Liver (tissue), 9 donors: ENCODE measurements around the gene TENT5C. TPM values are rescaled to one million over a fixed set of nuclear protein-coding genes. Genes with fewer than 3 reads are reported as not detected.

Experiments used
- DNase-seq: peaks from one replicate; pipeline ENCODE4 v3.0.0-alpha.2; 2017; ENCODE audit warnings: low spot score
- H3K27ac ChIP-seq, 2 donors: one replicate each; pipeline ENCODE4 v1.7.0; 2013; ENCODE audit warnings: inconsistent platforms in 2 of 2, low read length in 2 of 2, control low read depth in 1 of 2, low read depth in 1 of 2, mild to moderate bottlenecking in 1 of 2
- H3K27me3 ChIP-seq, 4 donors: one replicate each; pipeline versions ENCODE4 v1.6.1 to v1.7.0; 2013; ENCODE audit warnings: low read length in 3 of 4, inconsistent platforms in 1 of 4, mild to moderate bottlenecking in 1 of 4, moderate library complexity in 1 of 4; ENCODE audit not compliant: control insufficient read depth in 4 of 4, insufficient read depth in 4 of 4
- H3K36me3 ChIP-seq, 4 donors: one replicate each; pipeline versions ENCODE4 v1.6.1 to v1.7.0; 2013; ENCODE audit warnings: low read length in 3 of 4, mild to moderate bottlenecking in 3 of 4, low read depth in 1 of 4, moderate library complexity in 1 of 4; ENCODE audit not compliant: control insufficient read depth in 4 of 4, insufficient read depth in 3 of 4
- H3K4me1 ChIP-seq, 4 donors: one replicate each; pipeline versions ENCODE4 v1.6.1 to v1.7.0; 2013; ENCODE audit warnings: low read length in 3 of 4, mild to moderate bottlenecking in 3 of 4, moderate library complexity in 1 of 4; ENCODE audit not compliant: control insufficient read depth in 4 of 4, insufficient read depth in 4 of 4
- H3K4me3 ChIP-seq, 3 donors: one replicate each; pipeline versions ENCODE4 v1.6.1 to v1.7.0; 2013; ENCODE audit warnings: low read length in 3 of 3, control low read depth in 1 of 3, low read depth in 1 of 3, mild to moderate bottlenecking in 1 of 3
- H3K9ac ChIP-seq, 2 donors: one replicate each; pipeline ENCODE4 v1.7.0; 2013; ENCODE audit warnings: low read length in 2 of 2, mild to moderate bottlenecking in 2 of 2, moderate library complexity in 2 of 2, control low read depth in 1 of 2, low read depth in 1 of 2
- H3K9me3 ChIP-seq, 4 donors: one replicate each; pipeline versions ENCODE4 v1.6.1 to v1.7.0; 2013; ENCODE audit warnings: low read length in 3 of 4; ENCODE audit not compliant: control insufficient read depth in 4 of 4
- ATF3 ChIP-seq: IDR thresholded peaks from 2 replicates; pipeline ENCODE4 v1.6.1; 2016; ENCODE audit warnings: antibody characterized with exemption
- EGR1 ChIP-seq, 2 donors: IDR thresholded peaks; 2 replicates each; pipeline ENCODE4 v1.6.1; 2016 to 2018; ENCODE audit warnings: antibody characterized with exemption in 2 of 2, low read depth in 2 of 2
- FOXA1 ChIP-seq: IDR thresholded peaks from 2 replicates; pipeline ENCODE4 v1.6.1; 2016; ENCODE audit warnings: antibody characterized with exemption
- FOXA2 ChIP-seq: IDR thresholded peaks from 2 replicates; pipeline ENCODE4 v1.6.1; 2016; ENCODE audit warnings: antibody characterized with exemption
- GABPA ChIP-seq, 2 donors: IDR thresholded peaks in 1 of 2; conservative IDR thresholded peaks in 1 of 2; 2 replicates each; pipeline ENCODE4 v1.6.1; 2016; ENCODE audit warnings: antibody characterized with exemption in 2 of 2, mild to moderate bottlenecking in 1 of 2, moderate library complexity in 1 of 2
- HNF4A ChIP-seq, 2 donors: conservative IDR thresholded peaks; 2 replicates each; pipeline ENCODE4 v1.6.1; 2016; ENCODE audit warnings: antibody characterized with exemption in 2 of 2, mild to moderate bottlenecking in 2 of 2
- HNF4G ChIP-seq: IDR thresholded peaks from 2 replicates; pipeline ENCODE4 v1.6.1; 2016; ENCODE audit warnings: antibody characterized with exemption
- JUND ChIP-seq, 2 donors: IDR thresholded peaks; 2 replicates each; pipeline ENCODE4 v1.6.1; 2016; ENCODE audit warnings: antibody characterized with exemption in 2 of 2
- MAX ChIP-seq: IDR thresholded peaks from 2 replicates; pipeline ENCODE4 v1.6.1; 2016; ENCODE audit warnings: antibody characterized with exemption
- NR2F2 ChIP-seq: IDR thresholded peaks from 2 replicates; pipeline ENCODE4 v1.6.1; 2016; ENCODE audit warnings: antibody characterized with exemption
- RAD21 ChIP-seq, 2 donors: IDR thresholded peaks; 2 replicates each; pipeline ENCODE4 v1.6.1; 2016; ENCODE audit warnings: antibody characterized with exemption in 2 of 2, mild to moderate bottlenecking in 2 of 2
- REST ChIP-seq: IDR thresholded peaks from 2 replicates; pipeline ENCODE4 v1.6.1; 2016; ENCODE audit warnings: antibody characterized with exemption, mild to moderate bottlenecking
- RXRA ChIP-seq, 2 donors: IDR thresholded peaks; 2 replicates each; pipeline ENCODE4 v1.6.1; 2017 to 2018; ENCODE audit warnings: antibody characterized with exemption in 2 of 2, mild to moderate bottlenecking in 1 of 2
- SP1 ChIP-seq: IDR thresholded peaks from 2 replicates; pipeline ENCODE4 v1.6.1; 2018; ENCODE audit warnings: antibody characterized with exemption, mild to moderate bottlenecking
- TAF1 ChIP-seq: conservative IDR thresholded peaks from 2 replicates; pipeline ENCODE4 v1.6.1; 2016; ENCODE audit warnings: antibody characterized with exemption, mild to moderate bottlenecking
- YY1 ChIP-seq: IDR thresholded peaks from 2 replicates; pipeline ENCODE4 v1.6.1; 2016; ENCODE audit warnings: antibody characterized with exemption, mild to moderate bottlenecking
- ZBTB33 ChIP-seq: IDR thresholded peaks from 2 replicates; pipeline ENCODE4 v1.6.1; 2016; ENCODE audit warnings: antibody characterized with exemption
- WGBS: extraction: QIAGEN DNeasy Blood & Tissue Kit; methylation state at CpG from one replicate; pipeline ENCODE4 v1.1.7; 2013; 5-methylcytosine and 5-hydroxymethylcytosine counted together
- polyA plus RNA-seq, 2 donors: library from polyadenylated mRNA; stranded (reverse) in 1 of 2; unstranded in 1 of 2; fragments of 200-250 nt in 1 of 2; fragments of >200 nt in 1 of 2; fragmentation: Nextera tagmentation in 1 of 2; extraction: Ambion mirVana in 1 of 2; gene quantifications; one replicate each; pipeline versions ENCODE4 v1.2.1 to v1.2.3, GENCODE V29; 2013 to 2015
- total RNA-seq, 2 donors: library from RNA; depleted of rRNA; stranded (reverse); fragments of >200 nt; gene quantifications; one replicate each; pipeline ENCODE4 v1.2.3, GENCODE V29; 2014
- donor health status: healthy.
- donor health status: healthy.
- donor health status: healthy.
- donor health status: healthy.
- donor health status: healthy.

The TENT5C gene
- total and polyA plus RNA-seq, 4 donors: 1.1 to 200 (median 4.8) TPM

GRCh38 chr1:117655220-117655577 is 49.4 kb downstream of the TENT5C start:
- TF ChIP-seq EGR1 (IDR thresholded peaks at IDR 0.05; ENCODE audit: low read depth in 2 of 2) (no peak), HNF4G (no peak), ZBTB33 (no peak), HNF4A (conservative IDR thresholded peaks at IDR 0.05) (no peak), ATF3 (no peak), NR2F2 (no peak), RAD21 (IDR thresholded peaks at IDR 0.05) (no peak), RXRA (IDR thresholded peaks at IDR 0.05) (no peak), TAF1 (no peak), SP1 (no peak), REST (no peak), JUND (IDR thresholded peaks at IDR 0.05) (no peak), FOXA2 (no peak), FOXA1 (no peak), MAX (no peak), GABPA (IDR thresholded peaks at IDR 0.05 in 1 of 2, conservative IDR thresholded peaks at IDR 0.05 in 1 of 2) (no peak), YY1 (no peak)
- no peaks in the 10 kb centered on the region for H3K36me3 ChIP-seq
- peak; percentile 61 for DNase-seq
- 85% methylated on average over 12 of the region's 12 CpGs for WGBS
- H3K9me3 ChIP-seq: no peaks in the 10 kb centered on the region
- no peaks in the 10 kb centered on the region for H3K4me1 ChIP-seq
- no peaks in the 10 kb centered on the region for H3K27me3 ChIP-seq
- H3K9ac ChIP-seq: no peak overlapping the region
- no peak overlapping the region for H3K27ac ChIP-seq
- no peak overlapping the region for H3K4me3 ChIP-seq

GRCh38 chr1:117656202-117656641 is 50.4 kb downstream of the TENT5C start:
- no peaks in the 10 kb centered on the region for H3K27me3 ChIP-seq
- no peaks in the 10 kb centered on the region for H3K4me1 ChIP-seq
- no peak overlapping the region for H3K27ac ChIP-seq
- H3K36me3 ChIP-seq: no peaks in the 10 kb centered on the region
- no peak for DNase-seq
- no peak overlapping the region for H3K4me3 ChIP-seq
- no peaks in the 10 kb centered on the region for H3K9me3 ChIP-seq
- TF ChIP-seq JUND (IDR thresholded peaks at IDR 0.05) (no peak), TAF1 (no peak), MAX (no peak), FOXA1 (no peak), RAD21 (IDR thresholded peaks at IDR 0.05) (no peak), RXRA (IDR thresholded peaks at IDR 0.05) (no peak), HNF4A (conservative IDR thresholded peaks at IDR 0.05) (no peak), NR2F2 (no peak), ATF3 (no peak), EGR1 (IDR thresholded peaks at IDR 0.05; ENCODE audit: low read depth in 2 of 2) (no peak), FOXA2 (no peak), HNF4G (no peak), REST (no peak), GABPA (IDR thresholded peaks at IDR 0.05 in 1 of 2, conservative IDR thresholded peaks at IDR 0.05 in 1 of 2) (no peak), ZBTB33 (no peak)
- WGBS: 82% methylated on average over 10 of the region's 10 CpGs
- no peak overlapping the region for H3K9ac ChIP-seq
